Head of caudate nucleus (tissue), 42 donors: ENCODE measurements around the gene DEPDC5.
"Not testable (repeated sequence)": the region's sequence is repeated elsewhere in the genome, so short reads cannot be mapped to it uniquely, and the experiment has no call there.

Experiments
- DNase-seq, 42 donors: peaks; one replicate each; pipeline versions ENCODE4 v3.0.0 to v3.0.0-alpha.2; 2020 to 2021; ENCODE audit warnings: mixed read lengths in 7 of 42
- intact Hi-C: fragments of 100-400 bp; cut with DNase I; formaldehyde crosslinking; loops from one replicate; pipeline ENCODE4 v1.15.0; 2022

Gene DEPDC5

DNA sequence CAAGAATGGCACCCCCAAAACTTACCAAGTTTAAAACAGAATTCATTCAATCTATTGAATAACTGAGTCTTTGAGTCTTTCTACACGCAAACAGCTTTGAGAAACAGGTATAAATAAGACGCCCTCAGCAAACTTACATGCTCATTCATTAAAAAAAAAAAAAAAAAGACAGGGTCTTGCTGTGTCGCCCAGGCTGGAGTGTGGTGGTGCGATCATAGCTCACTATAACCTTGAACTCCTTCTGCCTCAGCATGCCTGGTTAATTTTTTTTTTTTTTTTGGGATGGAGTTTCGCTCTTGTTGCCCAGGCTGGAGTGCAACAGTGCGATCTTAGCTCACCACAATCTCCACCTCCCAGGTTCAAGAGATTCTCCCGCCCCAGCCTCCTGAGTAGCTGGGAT, 9.9 kb upstream of the DEPDC5 start:
- no peak for DNase-seq
- intact Hi-C loops: no loop called here

DNA sequence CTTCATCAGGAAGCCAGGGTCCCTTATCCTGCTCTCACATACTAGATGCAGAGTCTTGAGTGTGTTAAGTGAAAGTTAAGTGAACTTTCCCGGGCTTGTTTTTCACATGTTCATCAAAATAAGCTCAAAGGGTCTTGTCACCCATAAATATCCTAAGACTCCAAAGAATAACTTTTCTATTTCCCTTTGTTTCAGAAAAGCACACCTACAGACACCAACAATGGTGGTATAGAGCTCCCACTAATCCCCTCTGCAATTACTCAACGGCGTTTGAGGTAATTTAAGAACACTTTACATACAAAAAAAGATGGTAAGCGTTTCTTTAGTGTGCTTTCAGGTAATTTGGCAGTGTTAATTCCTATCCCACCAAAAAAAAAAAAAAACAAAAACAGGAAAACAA, 6.4 kb upstream of the DEPDC5 start:
- intact Hi-C loops: no loop called here
- DNase-seq: no peak

DNA sequence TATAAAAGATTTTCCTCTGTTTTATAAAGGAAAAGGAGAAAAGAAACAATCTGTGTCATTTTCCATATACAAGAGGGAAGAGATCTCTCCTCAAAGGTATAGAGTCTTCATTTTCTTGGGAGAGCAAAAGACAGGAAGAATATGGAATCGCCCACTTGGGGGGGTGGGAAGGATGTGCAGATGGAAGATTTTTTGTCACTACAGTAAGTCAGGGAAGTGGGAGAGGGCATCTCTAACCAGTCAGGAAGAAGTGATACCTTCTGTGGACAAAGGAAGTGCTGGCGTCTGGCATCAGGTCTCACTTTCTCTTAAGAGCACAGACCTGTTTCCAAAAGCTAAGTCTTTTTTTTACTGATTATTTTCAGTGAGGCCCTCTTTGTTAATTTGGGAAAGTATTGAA, 5.3 kb upstream of the DEPDC5 start:
- DNase-seq: no peak
- intact Hi-C loops: no loop called here

DNA sequence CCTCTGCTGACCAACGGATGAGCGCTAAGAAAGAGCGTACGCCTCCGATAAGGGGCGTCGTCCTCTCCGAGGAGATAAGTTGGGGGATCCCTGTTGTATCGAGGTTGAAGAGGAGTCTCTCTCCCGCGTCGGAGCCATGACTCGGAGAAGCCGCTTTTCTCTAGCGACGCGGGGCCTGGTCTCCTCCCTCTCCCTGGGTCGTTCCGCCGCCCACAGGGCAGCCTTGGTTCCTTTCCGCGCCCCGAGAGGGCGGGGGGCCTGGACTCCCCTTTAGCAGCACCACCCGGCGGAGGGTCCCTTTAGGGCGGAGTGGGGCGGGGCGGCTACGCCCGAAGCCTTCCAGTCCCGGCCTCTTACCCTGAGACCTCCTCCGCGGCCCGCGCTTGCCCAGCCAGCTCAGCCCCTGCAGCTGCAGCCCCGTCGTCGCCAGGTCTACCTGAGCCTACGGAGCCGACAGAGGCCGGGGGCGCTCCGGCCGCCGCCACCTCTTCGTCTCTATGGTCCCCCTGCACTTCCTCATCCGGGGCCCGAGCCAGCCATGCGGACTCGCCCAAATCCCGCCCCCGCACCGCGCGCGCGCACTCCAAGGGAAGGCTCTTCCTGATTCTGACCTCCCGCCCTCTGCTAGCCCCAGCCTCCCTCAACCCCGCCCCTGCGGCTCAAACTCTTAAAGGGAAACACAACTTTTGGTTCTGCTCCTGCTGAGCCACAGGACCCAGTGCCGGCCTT, 4.0 kb upstream of the DEPDC5 start, which contains the start of gene PRR14L:
Gene PRR14L, minus strand, starts transcription at position 497 of the 729 bp plus-strand sequence. CDS start 11,272 bp downstream, outside the sequence.
- DNase-seq: peak; percentile 96 to 100 (median 99)
- intact Hi-C loops: loop anchor here (10.0 kb wide), 2 partner anchors 85 to 195 kb away; partner anchors contain the start of genes PISD and YWHAH

DNA sequence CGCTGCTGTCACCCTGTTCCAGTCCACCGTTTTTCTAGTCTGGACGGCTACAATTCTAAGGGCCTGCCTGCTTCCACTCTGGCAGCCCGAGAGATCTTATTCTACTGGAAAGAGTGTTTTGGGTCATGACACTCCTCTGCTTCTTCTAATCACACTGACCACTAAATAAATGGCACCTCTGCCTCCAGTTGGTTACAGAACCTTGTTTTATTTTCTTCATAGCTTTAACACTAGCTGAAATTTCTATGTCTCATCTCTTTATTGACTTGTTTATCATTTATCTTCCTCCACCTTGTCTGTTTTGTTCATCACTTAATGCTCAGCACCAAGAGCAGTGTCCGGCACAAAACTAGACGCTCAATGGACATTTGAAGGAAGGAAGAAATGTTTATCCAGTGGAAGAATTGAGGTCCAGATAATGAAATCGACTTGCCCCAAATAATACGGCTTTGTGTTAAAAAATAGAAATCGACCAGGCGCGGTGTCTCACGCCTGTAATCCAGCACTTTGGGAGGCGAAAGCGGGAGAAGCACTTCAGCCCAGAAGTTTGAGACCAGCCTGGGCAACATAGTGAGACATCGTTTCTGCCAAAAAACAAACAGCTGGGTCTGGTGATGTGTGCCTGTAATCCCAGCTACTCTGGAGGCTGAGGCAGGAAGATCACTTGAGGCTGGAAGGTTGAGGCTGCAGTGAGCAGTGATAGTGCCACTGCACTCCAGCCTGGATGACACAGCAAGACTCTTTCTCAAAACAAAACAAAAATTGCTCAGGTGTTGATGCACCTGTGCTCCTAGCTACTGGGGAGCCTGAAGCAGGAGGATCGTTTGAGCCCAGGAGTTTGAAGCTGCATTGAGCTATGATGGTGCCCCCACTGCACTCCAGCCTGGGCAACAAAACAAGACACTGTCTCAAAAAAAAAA, 3.2 kb upstream of the DEPDC5 start:
- DNase-seq: no peak
- intact Hi-C loops: loop anchor here (10.0 kb wide), 2 partner anchors 86 to 194 kb away; partner anchors contain the start of genes PISD and YWHAH

DNA sequence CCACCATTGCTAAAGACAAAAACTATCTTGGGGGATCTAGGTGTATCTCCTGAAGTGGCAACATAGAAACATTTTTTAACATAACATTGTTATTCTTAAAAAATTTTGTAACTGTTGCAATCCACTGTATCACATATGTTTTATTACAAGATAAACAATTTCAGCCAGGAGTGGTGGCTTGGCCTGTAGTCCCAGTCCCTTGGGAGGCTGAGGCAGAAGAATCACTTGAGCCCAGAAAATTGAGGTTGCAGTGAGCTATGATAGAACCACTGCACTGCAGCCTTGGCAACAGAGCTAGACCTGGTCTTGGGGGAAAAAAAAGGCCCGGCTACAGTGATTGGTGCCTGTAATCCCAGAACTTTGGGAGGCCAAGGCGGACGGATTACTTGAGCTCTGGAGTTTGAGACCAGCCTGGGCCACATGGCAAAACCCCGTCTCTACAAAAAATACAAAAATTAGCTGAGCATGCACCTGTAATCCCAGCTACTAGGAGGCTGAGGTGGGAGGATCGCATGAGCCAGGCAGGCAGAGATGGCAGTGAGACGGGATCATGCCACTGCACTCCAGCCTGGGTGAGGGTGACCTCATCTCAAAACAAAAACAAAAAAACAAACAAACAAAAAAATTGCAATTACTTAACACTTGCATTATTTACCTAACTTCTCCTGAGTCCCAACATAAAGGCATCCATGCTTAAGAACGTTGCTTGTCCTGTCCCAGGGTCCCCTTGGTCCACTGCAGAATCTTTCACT, 1.5 kb upstream of the DEPDC5 start:
- intact Hi-C loops: loop anchor here (10.0 kb wide), 2 partner anchors 87 to 193 kb away; partner anchors contain the start of genes PISD and YWHAH
- no peak for DNase-seq

DNA sequence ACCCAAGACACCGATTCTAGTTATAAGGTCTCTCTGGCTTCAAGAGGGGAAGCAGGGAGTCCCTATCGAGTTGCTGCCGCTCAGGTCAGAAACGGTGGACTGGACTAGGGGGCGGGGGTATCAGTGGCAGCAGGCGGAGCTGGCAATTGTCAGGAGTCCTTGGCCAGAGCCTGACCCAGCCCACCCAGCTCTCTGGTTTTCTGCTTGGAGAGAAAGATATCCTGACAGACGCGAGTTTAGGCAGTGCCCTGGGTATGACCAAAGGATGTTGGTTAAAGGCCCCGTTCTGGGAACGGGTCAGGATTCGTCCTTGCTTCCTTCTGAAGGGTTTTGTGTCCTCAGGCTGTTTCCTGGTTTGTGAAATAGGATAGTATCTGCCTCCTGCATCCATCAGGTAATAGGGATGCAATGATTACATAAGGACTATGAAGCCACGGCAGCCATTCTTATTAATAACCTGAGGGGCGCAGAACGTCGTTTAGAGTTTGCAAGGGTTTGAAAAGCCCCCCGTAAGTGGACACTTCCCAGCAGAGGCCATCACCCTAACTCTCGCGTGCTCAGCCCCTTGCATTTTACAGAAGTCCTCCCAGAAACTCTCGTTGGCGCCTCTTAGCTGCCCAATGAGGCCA, 700 bp upstream of the DEPDC5 start:
- peak in 40 of 42 donors; percentile 9 to 57 (median 35) for DNase-seq
- intact Hi-C loops: loop anchor here (10.0 kb wide), 2 partner anchors 88 to 192 kb away; partner anchors contain the start of genes PISD and YWHAH

DNA sequence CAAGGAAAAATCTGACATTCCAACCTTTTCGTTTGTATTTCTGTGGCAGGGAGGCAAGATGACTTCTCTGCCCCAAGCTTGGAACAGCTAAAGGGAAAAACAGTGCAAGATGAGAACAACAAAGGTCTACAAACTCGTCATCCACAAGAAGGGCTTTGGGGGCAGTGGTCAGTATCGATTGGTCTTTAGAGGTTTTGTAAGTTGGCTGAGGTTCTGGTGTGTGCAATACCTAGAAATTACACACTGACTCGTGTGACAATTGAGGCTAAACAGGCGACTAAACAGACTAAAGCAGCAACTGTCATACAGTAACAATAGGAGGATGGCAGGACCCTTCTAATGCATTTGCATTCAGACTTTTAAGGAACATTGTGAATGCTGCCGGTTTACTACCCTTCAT, 994 bp downstream of the DEPDC5 start:
- no peak for DNase-seq
- intact Hi-C loops: loop anchor here (10.0 kb wide), 2 partner anchors 90 to 190 kb away; partner anchors contain the start of genes PISD and YWHAH

DNA sequence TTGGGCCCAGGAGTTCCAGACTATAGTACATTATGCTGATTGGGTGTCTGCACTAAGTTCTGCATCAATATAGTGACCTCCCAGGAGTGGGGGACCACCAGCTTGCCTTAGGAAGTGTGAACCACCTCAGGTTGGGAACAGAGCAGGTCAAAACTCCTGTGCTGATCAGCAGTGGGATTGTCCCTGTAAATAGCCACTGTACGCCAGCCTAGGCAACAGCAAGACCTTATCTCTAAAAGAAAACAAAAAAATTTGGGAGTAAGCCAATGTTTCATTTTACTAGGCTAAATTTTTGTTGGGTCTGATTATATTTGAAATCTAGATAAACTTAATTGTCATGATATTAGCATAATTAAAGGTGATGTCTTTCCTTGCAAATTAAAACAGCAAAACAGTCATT, 3.4 kb downstream of the DEPDC5 start:
- no peak for DNase-seq
- intact Hi-C loops: loop anchor here (10.0 kb wide), 2 partner anchors 92 to 188 kb away; partner anchors contain the start of genes PISD and YWHAH

DNA sequence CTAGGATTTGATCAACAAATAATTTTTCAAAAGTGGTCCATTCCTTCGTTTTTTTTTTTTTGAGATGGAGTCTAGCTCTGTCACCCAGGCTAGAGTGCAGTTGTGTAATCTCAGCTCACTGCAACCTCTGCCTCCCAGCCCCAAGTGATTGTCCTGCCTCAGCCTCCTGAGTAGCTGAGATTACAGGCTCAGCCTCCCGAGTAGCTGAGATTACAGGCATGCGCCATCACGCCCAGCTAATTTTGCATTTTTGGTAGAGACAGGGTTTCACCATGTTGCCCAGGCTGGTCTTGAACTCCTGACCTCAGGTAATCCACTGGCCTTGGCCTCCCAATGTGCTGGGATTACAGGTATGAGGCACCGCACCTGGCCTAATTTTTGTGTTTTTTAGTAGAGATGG, 5.0 kb downstream of the DEPDC5 start:
- intact Hi-C loops: loop anchor here (10.0 kb wide), 2 partner anchors 94 to 186 kb away; partner anchors contain the start of genes PISD and YWHAH
- not testable (repeated sequence) for DNase-seq

DNA sequence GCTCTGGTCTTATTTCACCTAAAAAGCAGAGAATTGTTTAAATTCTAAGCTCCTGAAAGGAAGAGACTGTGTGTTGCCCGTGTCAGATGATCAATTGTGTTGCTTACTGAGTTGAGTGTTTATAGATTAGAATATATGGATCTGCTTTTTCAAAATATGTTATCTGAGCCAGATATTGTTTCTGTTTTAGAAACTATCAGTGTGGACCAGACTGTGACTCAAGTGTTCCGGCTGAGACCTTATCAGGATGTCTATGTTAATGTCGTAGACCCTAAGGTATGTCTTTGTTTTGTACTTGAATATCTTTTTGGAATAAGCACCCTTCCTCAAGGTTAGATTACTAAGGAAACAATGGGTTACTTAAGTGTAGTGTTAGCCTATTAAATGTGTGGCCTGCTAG, 11.0 kb downstream of the DEPDC5 start:
- intact Hi-C loops: no loop called here
- DNase-seq: no peak

DNA sequence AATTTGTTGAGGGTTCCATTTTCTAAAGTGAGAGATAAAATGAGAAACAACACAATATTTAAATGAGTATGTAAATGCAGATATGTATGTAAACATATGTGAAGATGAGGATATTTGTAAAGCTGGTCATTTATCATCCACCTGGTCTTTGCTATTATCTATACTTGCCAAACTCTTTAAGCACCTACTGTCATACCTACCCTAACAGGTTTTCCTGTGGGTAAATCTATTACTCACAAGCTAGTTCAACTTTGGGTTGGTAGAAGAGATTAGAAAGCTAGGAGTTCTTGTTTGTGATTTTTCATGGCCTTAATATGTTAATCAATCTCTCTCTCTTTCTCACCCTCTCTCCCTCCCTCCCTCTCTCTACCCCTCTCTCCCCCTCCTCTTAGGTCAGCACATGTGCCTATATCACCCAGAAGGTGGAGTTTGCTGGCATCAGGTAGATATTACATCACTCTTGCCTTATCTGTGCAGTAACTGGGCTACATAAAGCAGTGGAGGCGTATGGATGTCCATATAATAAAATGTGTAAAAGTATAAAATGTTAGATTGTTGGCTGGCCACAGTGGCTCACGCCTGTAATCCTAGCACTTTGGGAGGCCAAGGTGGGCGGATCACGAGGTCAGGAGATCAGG, 14.7 kb downstream of the DEPDC5 start:
- no peak for DNase-seq
- intact Hi-C loops: no loop called here

DNA sequence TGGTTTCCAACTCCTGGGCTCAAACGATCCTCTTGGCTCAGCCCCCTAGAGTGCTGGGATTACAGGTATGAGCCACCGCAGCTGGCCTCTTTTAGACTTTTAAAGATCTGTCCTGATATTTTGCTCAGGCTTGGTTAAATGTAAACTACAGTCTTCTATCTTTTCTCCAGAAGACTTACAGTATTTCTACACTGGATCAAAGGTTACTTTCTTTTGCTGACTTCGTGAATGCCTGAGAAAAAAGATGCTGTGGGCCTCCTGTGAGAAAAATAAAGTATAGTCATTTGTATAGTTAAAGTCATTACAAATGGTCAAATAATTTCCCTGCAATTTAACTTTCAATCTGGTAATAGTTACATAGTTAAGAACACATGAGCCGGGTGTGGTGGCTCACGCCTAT, 19.6 kb downstream of the DEPDC5 start:
- intact Hi-C loops: no loop called here
- DNase-seq: no peak

DNA sequence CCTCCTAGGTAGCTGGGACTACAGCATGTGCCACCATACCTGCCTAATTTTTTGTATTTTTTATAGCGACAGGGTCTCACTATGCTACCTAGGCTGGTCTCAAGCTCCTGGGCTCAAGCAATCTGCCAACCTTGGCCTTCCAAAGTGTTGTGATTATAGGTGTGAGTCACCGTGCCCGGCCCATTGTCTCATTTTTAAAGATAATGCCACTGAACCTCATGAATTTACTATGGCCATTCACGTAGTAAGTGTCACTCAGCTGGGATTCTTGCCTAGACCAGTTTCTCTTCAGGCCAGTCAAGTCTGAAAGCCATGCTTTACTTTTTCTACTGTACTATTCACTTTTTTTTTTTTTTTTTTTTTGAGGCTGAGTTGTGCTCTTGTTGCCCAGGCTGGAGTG, 22.4 kb downstream of the DEPDC5 start:
- DNase-seq: no peak
- intact Hi-C loops: no loop called here

DNA sequence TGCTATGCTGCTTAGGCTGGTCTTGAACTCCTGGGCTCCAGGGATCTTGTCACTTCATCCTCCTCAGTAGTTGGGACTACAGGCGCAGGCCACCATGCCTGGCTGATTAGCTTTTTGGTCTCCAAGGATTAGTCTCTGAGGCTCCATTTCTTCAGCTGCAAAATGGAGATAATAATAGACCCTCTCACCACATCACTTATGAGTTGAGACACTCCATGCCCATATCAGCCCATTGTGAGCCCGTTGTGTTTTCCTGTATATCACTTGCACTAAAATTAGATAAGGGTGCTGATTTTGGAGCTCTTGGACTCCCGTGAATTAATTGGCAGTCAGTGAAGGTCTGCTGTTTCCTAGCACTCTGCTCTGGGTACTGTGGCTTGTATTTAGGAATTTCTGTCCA, 36.0 kb downstream of the DEPDC5 start:
- DNase-seq: no peak
- intact Hi-C loops: no loop called here

DNA sequence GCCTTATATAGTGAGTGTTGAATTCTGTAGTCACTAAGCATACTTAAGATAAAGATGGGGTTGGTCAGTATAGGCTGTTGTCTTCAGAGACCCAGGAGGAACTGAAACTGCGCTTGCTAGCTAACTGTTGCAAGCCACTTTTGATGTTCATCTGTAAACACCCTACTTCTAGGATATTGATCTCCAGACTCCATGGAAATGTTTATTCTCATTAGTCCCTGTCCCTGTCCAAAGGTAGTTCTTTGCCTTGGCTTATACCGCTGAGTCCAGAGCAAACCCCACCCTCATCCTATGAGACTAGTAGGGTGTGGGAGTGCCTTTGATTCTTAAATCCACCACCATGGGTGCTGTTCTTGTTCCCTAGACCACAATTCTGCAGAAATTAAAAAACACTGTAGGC, 36.4 kb downstream of the DEPDC5 start:
- intact Hi-C loops: no loop called here
- peak in 2 of 42 donors; percentile 8 for DNase-seq

DNA sequence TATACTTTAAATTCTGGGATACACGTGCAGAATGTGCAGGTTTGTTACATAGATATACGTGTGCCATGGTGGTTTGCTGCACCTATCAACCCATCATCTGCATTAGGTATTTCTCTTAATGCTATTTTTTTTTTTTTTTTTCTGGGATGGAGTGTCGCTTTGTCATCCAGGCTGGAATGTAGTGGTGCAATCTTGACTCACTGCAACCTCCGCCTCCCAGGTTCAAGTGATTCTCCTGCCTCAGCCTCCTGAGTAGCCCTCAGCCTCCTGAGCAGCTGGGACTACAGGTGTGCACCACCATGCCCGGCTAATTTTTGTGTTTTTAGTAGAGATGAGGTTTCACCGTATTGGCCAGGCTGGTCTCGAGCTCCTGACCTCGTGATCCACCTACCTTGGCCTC, 45.5 kb downstream of the DEPDC5 start:
- DNase-seq, intact Hi-C loops: not testable (repeated sequence)

DNA sequence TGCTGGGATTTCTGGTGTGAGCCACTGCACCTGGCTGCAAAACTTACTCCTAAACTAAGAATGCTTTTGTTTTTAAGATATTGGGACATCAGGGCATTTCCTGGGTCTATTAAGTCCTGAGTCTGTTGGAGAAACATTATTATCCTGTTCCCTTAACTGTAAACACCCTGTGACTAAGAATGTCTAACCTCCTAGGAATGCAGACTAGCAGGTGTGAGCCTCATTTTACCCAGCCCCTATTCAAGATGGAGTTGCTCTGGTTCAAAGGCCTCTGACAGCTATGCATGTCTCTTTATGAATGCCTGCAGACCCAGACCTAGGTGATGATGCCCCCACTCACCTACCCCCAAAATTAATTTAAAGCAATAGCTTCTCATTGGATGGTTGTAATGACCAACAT, 46.2 kb downstream of the DEPDC5 start:
- intact Hi-C loops: no loop called here
- DNase-seq: no peak
